HepG2 (cell line): ENCODE results near the gene GPR155. TPM values are rescaled to one million over a fixed set of nuclear protein-coding genes. Genes with fewer than 3 reads are reported as not detected.
A peak's percentile ranks its signal among the peaks of the same experiment; 100 is the strongest.

Experiments
- BRCA1 ChIP-seq: sonication (generic); formaldehyde crosslinking; IDR thresholded peaks from 2 replicates; pipeline ENCODE4 v1.4.0; 2020; ENCODE audit warnings: missing genetic modification reagents
- FOXJ3 ChIP-seq: sonication (generic); formaldehyde crosslinking; IDR thresholded peaks from 2 replicates; pipeline ENCODE4 v1.4.0; 2020; ENCODE audit warnings: missing genetic modification reagents, mild to moderate bottlenecking, borderline replicate concordance
- JUND ChIP-seq: sonication (generic); formaldehyde crosslinking; IDR thresholded peaks from 2 replicates; pipeline ENCODE4 v1.8.0; 2022; ENCODE audit warnings: mild to moderate bottlenecking, missing genetic modification reagents
- KAT8 ChIP-seq: IDR thresholded peaks from 2 replicates; pipeline ENCODE4 v1.6.1; 2016; ENCODE audit warnings: missing genetic modification reagents, missing compliant biosample characterization
- KDM2A ChIP-seq: sonication (generic); formaldehyde crosslinking; IDR thresholded peaks from 2 replicates; pipeline ENCODE4 v1.4.0; 2020; ENCODE audit warnings: low read depth, missing genetic modification reagents, borderline replicate concordance
- KDM3A ChIP-seq: IDR thresholded peaks from 2 replicates; pipeline ENCODE4 v1.6.1; 2018; ENCODE audit warnings: low read depth, missing compliant biosample characterization
- MYNN ChIP-seq: sonication (generic); formaldehyde crosslinking; IDR thresholded peaks from 2 replicates; pipeline ENCODE4 v1.4.0; 2020; ENCODE audit warnings: mild to moderate bottlenecking, low read depth, missing genetic modification reagents
- PAWR ChIP-seq: sonication (generic); formaldehyde crosslinking; IDR thresholded peaks from 2 replicates; pipeline ENCODE4 v1.4.0; 2020; ENCODE audit warnings: missing genetic modification reagents, mild to moderate bottlenecking, borderline replicate concordance
- PREB ChIP-seq: sonication (generic); formaldehyde crosslinking; IDR thresholded peaks from 2 replicates; pipeline ENCODE4 v1.4.0; 2020; ENCODE audit warnings: missing genetic modification reagents
- RXRB ChIP-seq: IDR thresholded peaks from 2 replicates; pipeline ENCODE4 v1.6.1; 2016; ENCODE audit warnings: borderline replicate concordance, missing genetic modification reagents, missing compliant biosample characterization
- SP4 ChIP-seq: sonication (generic); formaldehyde crosslinking; IDR thresholded peaks from 2 replicates; pipeline ENCODE4 v1.8.1; 2023; ENCODE audit warnings: mild to moderate bottlenecking, missing genetic modification reagents
- TCF7 ChIP-seq: sonication (generic); IDR thresholded peaks from 2 replicates; pipeline ENCODE4 v1.6.1; 2016; ENCODE audit warnings: antibody characterized with exemption, low read depth
- ZBTB21 ChIP-seq: sonication (generic); formaldehyde crosslinking; IDR thresholded peaks from 2 replicates; pipeline ENCODE4 v1.4.0; 2020; ENCODE audit warnings: missing genetic modification reagents
- ZBTB42 ChIP-seq: sonication (generic); formaldehyde crosslinking; IDR thresholded peaks from 2 replicates; pipeline ENCODE4 v1.5.0; 2020; ENCODE audit warnings: mild to moderate bottlenecking, missing genetic modification reagents
- ZFY ChIP-seq: sonication (generic); formaldehyde crosslinking; IDR thresholded peaks from 2 replicates; pipeline ENCODE4 v1.4.0; 2020; ENCODE audit warnings: missing genetic modification reagents
- ZMYM4 ChIP-seq: sonication (generic); formaldehyde crosslinking; IDR thresholded peaks from 2 replicates; pipeline ENCODE4 v1.8.1; 2023; ENCODE audit warnings: mild to moderate bottlenecking, missing genetic modification reagents
- ZNF225 ChIP-seq: sonication (generic); formaldehyde crosslinking; IDR thresholded peaks from 2 replicates; pipeline ENCODE4 v1.4.0; 2020; ENCODE audit warnings: mild to moderate bottlenecking, missing genetic modification reagents
- ZNF280D ChIP-seq: sonication (generic); formaldehyde crosslinking; IDR thresholded peaks from 2 replicates; pipeline ENCODE4 v1.5.1; 2020; ENCODE audit warnings: mild to moderate bottlenecking, missing genetic modification reagents
- ZNF777 ChIP-seq: sonication (generic); formaldehyde crosslinking; IDR thresholded peaks from 2 replicates; pipeline ENCODE4 v1.4.0; 2020; ENCODE audit warnings: missing genetic modification reagents
- ZNF782 ChIP-seq: sonication (generic); formaldehyde crosslinking; IDR thresholded peaks from 2 replicates; pipeline ENCODE4 v1.4.0; 2020; ENCODE audit warnings: missing genetic modification reagents, mild to moderate bottlenecking, borderline replicate concordance
- ZSCAN20 ChIP-seq: sonication (generic); formaldehyde crosslinking; IDR thresholded peaks from 2 replicates; pipeline ENCODE4 v1.4.0; 2020; ENCODE audit warnings: missing genetic modification reagents, mild to moderate bottlenecking, borderline replicate concordance
- polyA plus RNA-seq, 8 experiments: library from polyadenylated mRNA; depleted of rRNA in 3 of 8; stranded (reverse) in 7 of 8; unstranded in 1 of 8; fragments of >200 nt; fragmentation: Illumina TruSeq in 4 of 8; extraction: Trizol in 4 of 8; gene quantifications; 2 replicates each; pipeline versions ENCODE4 v1.2.1 to v1.2.3, GENCODE V29; 2011 to 2016; ENCODE audit warnings: low read depth in 4 of 8, missing spikeins in 1 of 8, mixed read lengths in 1 of 8; ENCODE audit not compliant: insufficient read depth in 1 of 8
- total RNA-seq, 5 experiments: library from RNA; depleted of rRNA; stranded (reverse); fragments of >200 nt; fragmentation: Illumina TruSeq; extraction: Trizol; gene quantifications; 2 replicates each; pipeline ENCODE4 v1.2.3, GENCODE V29; 2016; ENCODE audit warnings: low read depth in 1 of 5
- TF ChIP-seq, protein P1 (sequence below): IDR thresholded peaks from 2 replicates; pipeline ENCODE4 v1.6.1; 2016; ENCODE audit warnings: low read depth, missing genetic modification reagents, missing compliant biosample characterization

GPR155 gene
- total and polyA plus RNA-seq, 2 of the 13 experiments (the other 11 are each of a cell fraction or from before 2014, with no cell fraction given), result 0.15 to 0.49 TPM

GRCh38 chr2:174486563-174487107 is at the start of gene GPR155 (continued):
- no peak for TF ChIP-seq KAT8 (CRISPR knock-in tag)
- TF ChIP-seq BRCA1 (CRISPR knock-in tag), result no peak
- TF ChIP-seq TCF7, result no peak
- TF ChIP-seq FOXJ3 (CRISPR knock-in tag), result no peak
- peak; percentile 72; the same call in 1 of the 2 replicates for TF ChIP-seq SP4 (CRISPR knock-in tag)
- TF ChIP-seq RXRB (CRISPR knock-in tag), result no peak
- TF ChIP-seq ZNF782 (CRISPR knock-in tag), result 0 out of 2 replicates have a peak, but pooled peaks have one; percentile 31
- no peak for TF ChIP-seq ZNF225
- no peak for TF ChIP-seq ZNF280D (CRISPR knock-in tag)
- no peak for TF ChIP-seq ZNF777 (CRISPR knock-in tag)
- TF ChIP-seq ZSCAN20, result no peak
- peak; percentile 46 for TF ChIP-seq KDM2A (CRISPR knock-in tag)
- TF ChIP-seq MYNN, result no peak
- TF ChIP-seq PREB (CRISPR knock-in tag), result no peak
- TF ChIP-seq ZFY (CRISPR knock-in tag), result peak; percentile 22; the same call in 1 of the 2 replicates
- no peak for TF ChIP-seq ZBTB42
- no peak for TF ChIP-seq JUND (CRISPR knock-in tag)
- no peak for TF ChIP-seq PAWR
- 0 out of 2 replicates have a peak, but pooled peaks have one; percentile 15 for TF ChIP-seq ZMYM4
- TF ChIP-seq, protein P1, sequence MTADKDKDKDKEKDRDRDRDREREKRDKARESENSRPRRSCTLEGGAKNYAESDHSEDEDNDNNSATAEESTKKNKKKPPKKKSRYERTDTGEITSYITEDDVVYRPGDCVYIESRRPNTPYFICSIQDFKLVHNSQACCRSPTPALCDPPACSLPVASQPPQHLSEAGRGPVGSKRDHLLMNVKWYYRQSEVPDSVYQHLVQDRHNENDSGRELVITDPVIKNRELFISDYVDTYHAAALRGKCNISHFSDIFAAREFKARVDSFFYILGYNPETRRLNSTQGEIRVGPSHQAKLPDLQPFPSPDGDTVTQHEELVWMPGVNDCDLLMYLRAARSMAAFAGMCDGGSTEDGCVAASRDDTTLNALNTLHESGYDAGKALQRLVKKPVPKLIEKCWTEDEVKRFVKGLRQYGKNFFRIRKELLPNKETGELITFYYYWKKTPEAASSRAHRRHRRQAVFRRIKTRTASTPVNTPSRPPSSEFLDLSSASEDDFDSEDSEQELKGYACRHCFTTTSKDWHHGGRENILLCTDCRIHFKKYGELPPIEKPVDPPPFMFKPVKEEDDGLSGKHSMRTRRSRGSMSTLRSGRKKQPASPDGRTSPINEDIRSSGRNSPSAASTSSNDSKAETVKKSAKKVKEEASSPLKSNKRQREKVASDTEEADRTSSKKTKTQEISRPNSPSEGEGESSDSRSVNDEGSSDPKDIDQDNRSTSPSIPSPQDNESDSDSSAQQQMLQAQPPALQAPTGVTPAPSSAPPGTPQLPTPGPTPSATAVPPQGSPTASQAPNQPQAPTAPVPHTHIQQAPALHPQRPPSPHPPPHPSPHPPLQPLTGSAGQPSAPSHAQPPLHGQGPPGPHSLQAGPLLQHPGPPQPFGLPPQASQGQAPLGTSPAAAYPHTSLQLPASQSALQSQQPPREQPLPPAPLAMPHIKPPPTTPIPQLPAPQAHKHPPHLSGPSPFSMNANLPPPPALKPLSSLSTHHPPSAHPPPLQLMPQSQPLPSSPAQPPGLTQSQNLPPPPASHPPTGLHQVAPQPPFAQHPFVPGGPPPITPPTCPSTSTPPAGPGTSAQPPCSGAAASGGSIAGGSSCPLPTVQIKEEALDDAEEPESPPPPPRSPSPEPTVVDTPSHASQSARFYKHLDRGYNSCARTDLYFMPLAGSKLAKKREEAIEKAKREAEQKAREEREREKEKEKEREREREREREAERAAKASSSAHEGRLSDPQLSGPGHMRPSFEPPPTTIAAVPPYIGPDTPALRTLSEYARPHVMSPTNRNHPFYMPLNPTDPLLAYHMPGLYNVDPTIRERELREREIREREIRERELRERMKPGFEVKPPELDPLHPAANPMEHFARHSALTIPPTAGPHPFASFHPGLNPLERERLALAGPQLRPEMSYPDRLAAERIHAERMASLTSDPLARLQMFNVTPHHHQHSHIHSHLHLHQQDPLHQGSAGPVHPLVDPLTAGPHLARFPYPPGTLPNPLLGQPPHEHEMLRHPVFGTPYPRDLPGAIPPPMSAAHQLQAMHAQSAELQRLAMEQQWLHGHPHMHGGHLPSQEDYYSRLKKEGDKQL (CRISPR knock-in tag), result no peak
- TF ChIP-seq KDM3A (CRISPR knock-in tag), result no peak
- no peak for TF ChIP-seq ZBTB21 (CRISPR knock-in tag)
